Fibroblast of lung (primary cell): ENCODE data around the gene C7orf33. TPM values are rescaled to one million over a fixed set of nuclear protein-coding genes. Genes with fewer than 3 reads are reported as not detected.

Experiments
- DNase-seq, 2 donors: peaks; one replicate each; pipeline versions ENCODE4 v3.0.0 to v3.0.0-alpha.2; 2010; ENCODE audit warnings: low read depth in 2 of 2
- H2AFZ ChIP-seq: 2 replicates; pipeline ENCODE4 v1.5.1; 2012; ENCODE audit warnings: low read length, control low read depth, inconsistent platforms
- H3K27ac ChIP-seq: 2 replicates; pipeline ENCODE4 v1.5.1; 2011; ENCODE audit warnings: low read length, control low read depth; ENCODE audit not compliant: insufficient read depth
- H3K27me3 ChIP-seq: 2 replicates; pipeline ENCODE4 v1.5.1; 2011; ENCODE audit warnings: mild to moderate bottlenecking, low read length; ENCODE audit not compliant: control insufficient read depth, insufficient read depth
- H3K36me3 ChIP-seq: 2 replicates; pipeline ENCODE4 v1.5.1; 2011; ENCODE audit warnings: low read length; ENCODE audit not compliant: control insufficient read depth, insufficient read depth
- H3K4me1 ChIP-seq: 2 replicates; pipeline ENCODE4 v1.5.1; 2011; ENCODE audit warnings: low read length; ENCODE audit not compliant: control insufficient read depth, insufficient read depth; ENCODE audit errors: extremely low read depth
- H3K4me2 ChIP-seq: 2 replicates; pipeline ENCODE4 v1.5.1; 2011; ENCODE audit warnings: low read length, control low read depth; ENCODE audit not compliant: insufficient read depth; ENCODE audit errors: extremely low read depth
- H3K4me3 ChIP-seq, 4 experiments: fragments of 200-600 bp in 1 of 4; sonication (generic) in 1 of 4; replicated peaks in 1 of 4; 2 replicates each; pipeline ENCODE4 v1.5.1; 2011 to 2016; ENCODE audit warnings: low read length in 4 of 4, low read depth in 3 of 4, mild to moderate bottlenecking in 3 of 4, control low read depth in 2 of 4, inconsistent platforms in 1 of 4, mixed read lengths in 1 of 4; ENCODE audit not compliant: insufficient read depth in 1 of 4; ENCODE audit errors: control extremely low read depth in 1 of 4
- H3K79me2 ChIP-seq: 2 replicates; pipeline ENCODE4 v1.5.1; 2012; ENCODE audit warnings: mild to moderate bottlenecking, low read length, inconsistent platforms; ENCODE audit not compliant: control insufficient read depth, insufficient read depth
- H3K9ac ChIP-seq: 2 replicates; pipeline ENCODE4 v1.5.1; 2011; ENCODE audit warnings: mild to moderate bottlenecking, low read length, control low read depth; ENCODE audit not compliant: insufficient read depth
- H3K9me3 ChIP-seq: 2 replicates; pipeline ENCODE4 v1.5.1; 2012; ENCODE audit warnings: low read depth, low read length; ENCODE audit not compliant: control insufficient read depth, insufficient read depth
- H4K20me1 ChIP-seq: 2 replicates; pipeline ENCODE4 v1.5.1; 2011; ENCODE audit warnings: low read length; ENCODE audit not compliant: control insufficient read depth, insufficient read depth; ENCODE audit errors: extremely low read depth
- CTCF ChIP-seq, 2 donors: IDR thresholded peaks in 1 of 2; conservative IDR thresholded peaks in 1 of 2; 1 replicate in 1 of 2; 2 replicates in 1 of 2; pipeline ENCODE4 v1.5.1; 2011 to 2012; ENCODE audit warnings: low read length in 2 of 2, control low read depth in 1 of 2, inconsistent platforms in 1 of 2, low read depth in 1 of 2, mild to moderate bottlenecking in 1 of 2
- EZH2 ChIP-seq: IDR thresholded peaks from 2 replicates; pipeline ENCODE4 v1.5.1; 2012; ENCODE audit warnings: low read length, control low read depth, mild to moderate bottlenecking; ENCODE audit errors: missing control alignments
- polyA plus RNA-seq, 2 donors: library from polyadenylated mRNA; depleted of rRNA in 1 of 2; stranded (reverse) in 1 of 2; unstranded in 1 of 2; fragments of >200 nt; gene quantifications; 2 replicates each; pipeline ENCODE4 v1.2.1, GENCODE V29; 2011 to 2012; ENCODE audit warnings: missing spikeins in 1 of 2
- total RNA-seq: library from RNA; depleted of rRNA; stranded (reverse); fragments of >200 nt; gene quantifications from 2 replicates; pipeline ENCODE4 v1.2.1, GENCODE V29; 2014

C7orf33 gene
- total and polyA plus RNA-seq, 2 donors (not counting 1 experiment from before 2014, with no cell fraction given), result not detected

- peaks cover 3% of the 10 kb centered on the region for H3K27me3 ChIP-seq
- TF ChIP-seq EZH2, result no peak
- no peak for TF ChIP-seq CTCF (conservative IDR thresholded peaks at IDR 0.05 in 1 of 2, IDR thresholded peaks at IDR 0.05 in 1 of 2; ENCODE audit: low read depth in 1 of 2, low read length in 2 of 2)
- no peak overlapping the region for H2AFZ ChIP-seq
- DNase-seq, result no peak
- H3K27ac ChIP-seq, result no peak overlapping the region
- no peaks in the 10 kb centered on the region for H3K79me2 ChIP-seq
- no peak overlapping the region for H3K4me2 ChIP-seq
- no peaks in the 10 kb centered on the region for H3K4me1 ChIP-seq
- H3K4me3 ChIP-seq, result no peak overlapping the region
- H3K9ac ChIP-seq, result no peak overlapping the region
- no peaks in the 10 kb centered on the region for H4K20me1 ChIP-seq
- H3K36me3 ChIP-seq, result no peaks in the 10 kb centered on the region
- no peaks in the 10 kb centered on the region for H3K9me3 ChIP-seq
Measured at GRCh38 chr7:148645898-148646297, 55.3 kb downstream of the C7orf33 start.

- Histone ChIP-seq H3K9me3 (no peaks in the 10 kb centered on the region), H4K20me1 (no peaks in the 10 kb centered on the region), H3K9ac (no peak overlapping the region), H3K27ac (no peak overlapping the region), H3K36me3 (no peaks in the 10 kb centered on the region), H3K4me1 (no peaks in the 10 kb centered on the region), H3K79me2 (no peaks in the 10 kb centered on the region), H3K4me2 (peak overlapping the region; percentile 44), H2AFZ (no peak overlapping the region), H3K27me3 (peaks cover under 1% of the 10 kb centered on the region), H3K4me3 (no peak overlapping the region)
- DNase-seq, result peak; percentile 19 to 84
- no peak for TF ChIP-seq CTCF (conservative IDR thresholded peaks at IDR 0.05 in 1 of 2, IDR thresholded peaks at IDR 0.05 in 1 of 2; ENCODE audit: low read depth in 1 of 2, low read length in 2 of 2)
- no peak for TF ChIP-seq EZH2
Measured at GRCh38 chr7:148650232-148650858, 59.8 kb downstream of the C7orf33 start.

- Histone ChIP-seq H3K4me3 (no peak overlapping the region), H3K27ac (no peak overlapping the region), H3K9me3 (no peaks in the 10 kb centered on the region), H3K79me2 (no peaks in the 10 kb centered on the region), H3K27me3 (no peaks in the 10 kb centered on the region), H3K4me1 (no peaks in the 10 kb centered on the region), H4K20me1 (no peaks in the 10 kb centered on the region), H3K4me2 (no peak overlapping the region), H3K36me3 (no peaks in the 10 kb centered on the region), H3K9ac (no peak overlapping the region), H2AFZ (no peak overlapping the region)
- no peak for DNase-seq
- no peak for TF ChIP-seq EZH2
- no peak for TF ChIP-seq CTCF (conservative IDR thresholded peaks at IDR 0.05 in 1 of 2, IDR thresholded peaks at IDR 0.05 in 1 of 2; ENCODE audit: low read depth in 1 of 2, low read length in 2 of 2)
Measured at GRCh38 chr7:148652773-148653172, 62.2 kb downstream of the C7orf33 start.
